Heart left ventricle (tissue), 16 donors: ENCODE results near the gene ZBTB47. TPM values are rescaled to one million over a fixed set of nuclear protein-coding genes. Genes with fewer than 3 reads are reported as not detected.

Experiments
- ATAC-seq, 4 donors: fragments of 200-7000 bp; cut with Tn5 transposase; one replicate each; pipeline ENCODE4 v1.9.1; 2020 to 2022; ENCODE audit warnings: moderate library complexity in 4 of 4, mild to moderate bottlenecking in 3 of 4, moderate number of reproducible peaks in 1 of 4
- DNase-seq, 5 donors: peaks; one replicate each; pipeline ENCODE4 v3.0.0-alpha.2; 2020
- H3K27ac ChIP-seq, 12 donors: fragments of 200-600 bp; sonication (generic) in 4 of 12; one replicate each; pipeline versions ENCODE4 v1.5.0 to v1.8.0; 2016 to 2022; ENCODE audit warnings: mild to moderate bottlenecking in 2 of 12
- H3K27me3 ChIP-seq, 9 donors: fragments of 200-600 bp; sonication (generic) in 2 of 9; one replicate each; pipeline versions ENCODE4 v1.5.1 to v1.8.0; 2016 to 2022; ENCODE audit warnings: mild to moderate bottlenecking in 3 of 9
- H3K36me3 ChIP-seq, 9 donors: fragments of 200-600 bp; sonication (generic) in 2 of 9; one replicate each; pipeline versions ENCODE4 v1.5.0 to v1.8.0; 2018 to 2022; ENCODE audit warnings: mild to moderate bottlenecking in 2 of 9
- H3K4me1 ChIP-seq, 12 donors: fragments of 200-600 bp; sonication (generic) in 4 of 12; one replicate each; pipeline versions ENCODE4 v1.5.0 to v1.8.0; 2016 to 2022; ENCODE audit warnings: mild to moderate bottlenecking in 3 of 12
- H3K4me3 ChIP-seq, 12 donors: fragments of 200-600 bp; sonication (generic) in 4 of 12; one replicate each; pipeline versions ENCODE4 v1.5.0 to v1.8.0; 2017 to 2022; ENCODE audit warnings: mild to moderate bottlenecking in 9 of 12, moderate library complexity in 4 of 12
- H3K9me3 ChIP-seq, 12 donors: fragments of 200-600 bp; sonication (generic) in 4 of 12; one replicate each; pipeline versions ENCODE4 v1.5.0 to v1.8.0; 2016 to 2022; ENCODE audit warnings: mild to moderate bottlenecking in 1 of 12
- CTCF ChIP-seq, 12 donors: fragments of 200-600 bp; sonication (generic) in 4 of 12; IDR thresholded peaks; one replicate each; pipeline versions ENCODE4 v1.5.0 to v1.8.0; 2018 to 2022; ENCODE audit warnings: antibody characterized with exemption in 12 of 12, mild to moderate bottlenecking in 5 of 12
- POLR2A ChIP-seq, 2 donors: fragments of 450-650 bp; IDR thresholded peaks; one replicate each; pipeline ENCODE4 v1.6.1; 2017; ENCODE audit warnings: antibody characterized with exemption in 2 of 2, mild to moderate bottlenecking in 2 of 2, moderate library complexity in 2 of 2
- WGBS, 4 donors: extraction: QIAGEN DNeasy Blood & Tissue Kit in 2 of 4; methylation state at CpG; one replicate each; pipeline versions ENCODE4 v1.1.5 to v1.1.7; 2013 to 2018; 5-methylcytosine and 5-hydroxymethylcytosine counted together
- intact Hi-C, 10 donors: fragments of 100-400 bp; cut with DNase I; formaldehyde crosslinking; loops; one replicate each; pipeline versions ENCODE4 v1.11.1 to v1.14.2; 2022
- polyA plus RNA-seq, 2 donors: library from polyadenylated mRNA; stranded (reverse); fragments of 200-250 nt; gene quantifications; one replicate each; pipeline ENCODE4 v1.2.3, GENCODE V29; 2013
- total RNA-seq, 9 donors: library from RNA; depleted of rRNA in 2 of 9; stranded (reverse); fragments of >200 nt in 2 of 9; fragmentation: NEBNext Ultra II Directional in 3 of 9; extraction: Animal tissue kit (Norgen Biotek cat#: 25700) in 3 of 9; gene quantifications; one replicate each; pipeline versions ENCODE4 v1.1.0 to v1.2.4, GENCODE V29; 2016 to 2023
- donor health status: ischemic (EF 13 %, LVEDD 7.1; RV severe dilation, severe dysfunction).
- donor health status: healthy with polysubstance abuse.
- donor health status: DM: no; HTN: yes; CAD: no.
- donor health status: DM: no; HTN: no; CAD: no.
- donor health status: ischemic (EF 25% LVEDD 6.9; RV normal size, moderate dysfunction).
- donor health status: ischemic (EF 25% LVEDD 5.7; RV mildly dilated, moderate dysfunction).
- donor health status: healthy.
- donor health status: DM: yes; HTN: yes; CAD: no.
- donor health status: ischemic (EF 35%, LVEDD 5.7; RV mildly dilated, moderate dysfunction).
- donor health status: nonischemic (EF 11% LVEDD 7.7; RV severe dilation, severe dysfunction).
- donor health status: DM: yes; HTN: yes; CAD: no.
- donor health status: PGD.
- donor health status: ischemic (EF 29% LVEDD 5.4; RV normal size, mild dysfunction).
- donor health status: nonischemic (EF 23%, LVEDD 6.1; RV moderate dilation, normal function).

The ZBTB47 gene
- total and polyA plus RNA-seq, 11 donors, result 76.6 to 184 (median 125) TPM

GRCh38 chr3:42670670-42671069 lies 17.2 kb downstream of the ZBTB47 start:
- ATAC-seq (no peak), DNase-seq (no peak)
- Histone ChIP-seq H3K36me3 (no peaks in the 10 kb centered on the region), H3K4me3 (no peak overlapping the region), H3K4me1 (peaks cover 0 to 31% (median 24%) of the 10 kb centered on the region in 12 donors), H3K9me3 (peaks cover 0 to 1% (median 0%) of the 10 kb centered on the region in 12 donors), H3K27me3 (no peaks in the 10 kb centered on the region), H3K27ac (no peak overlapping the region)
- 75 to 100% (median 93%) methylated on average over 1 of the region's 1 CpG for WGBS, 4 donors
- intact Hi-C loops, result no loop called here
- no peak for TF ChIP-seq POLR2A (IDR thresholded peaks at IDR 0.05)
- TF ChIP-seq CTCF (IDR thresholded peaks at IDR 0.05), result no peak

GRCh38 chr3:42672515-42672914 lies 19.0 kb downstream of the ZBTB47 start:
- intact Hi-C loops, result no loop called here
- WGBS, 4 donors, result 53 to 78% (median 63%) methylated on average over 1 of the region's 1 CpG
- no peak for DNase-seq
- TF ChIP-seq CTCF (IDR thresholded peaks at IDR 0.05) (no peak), POLR2A (IDR thresholded peaks at IDR 0.05) (no peak)
- ATAC-seq, result no peak
- H3K36me3 ChIP-seq, result no peaks in the 10 kb centered on the region
- no peak overlapping the region for H3K4me3 ChIP-seq
- H3K27ac ChIP-seq, result peak overlapping the region in 1 of 12 donors; percentile 4
- peaks cover 0 to 13% (median 7%) of the 10 kb centered on the region in 12 donors for H3K4me1 ChIP-seq
- H3K9me3 ChIP-seq, result peaks cover 0 to 16% (median 0%) of the 10 kb centered on the region in 12 donors
- no peaks in the 10 kb centered on the region for H3K27me3 ChIP-seq

GRCh38 chr3:42673082-42673481 lies 19.6 kb downstream of the ZBTB47 start:
- peaks cover 0 to 7% (median 2%) of the 10 kb centered on the region in 12 donors for H3K4me1 ChIP-seq
- peak in 1 of 5 donors; percentile 12 for DNase-seq
- no peak for TF ChIP-seq POLR2A (IDR thresholded peaks at IDR 0.05)
- no peak for TF ChIP-seq CTCF (IDR thresholded peaks at IDR 0.05)
- H3K36me3 ChIP-seq, result no peaks in the 10 kb centered on the region
- H3K9me3 ChIP-seq, result peaks cover 0 to 22% (median 0%) of the 10 kb centered on the region in 12 donors
- no peak overlapping the region for H3K27ac ChIP-seq
- H3K4me3 ChIP-seq, result no peak overlapping the region
- intact Hi-C loops, result no loop called here
- H3K27me3 ChIP-seq, result no peaks in the 10 kb centered on the region
- no peak for ATAC-seq

GRCh38 chr3:42674146-42674545 lies 20.6 kb downstream of the ZBTB47 start:
- no peak overlapping the region for H3K4me3 ChIP-seq
- no peaks in the 10 kb centered on the region for H3K36me3 ChIP-seq
- H3K4me1 ChIP-seq, result no peaks in the 10 kb centered on the region
- no peak for TF ChIP-seq POLR2A (IDR thresholded peaks at IDR 0.05)
- no peak for ATAC-seq
- 53 to 59% (median 56%) methylated on average over 3 of the region's 3 CpGs for WGBS, 4 donors
- no peak overlapping the region for H3K27ac ChIP-seq
- H3K9me3 ChIP-seq, result peaks cover 0 to 26% (median 0%) of the 10 kb centered on the region in 12 donors
- no peak for DNase-seq
- H3K27me3 ChIP-seq, result no peaks in the 10 kb centered on the region
- intact Hi-C loops, result no loop called here

- intact Hi-C loops, result no loop called here
- H3K36me3 ChIP-seq, result no peaks in the 10 kb centered on the region
Measured at GRCh38 chr3:42675909-42676308, 22.4 kb downstream of the ZBTB47 start.

More at GRCh38 chr3:42675909-42676308, 22.4 kb downstream of the ZBTB47 start:
- Histone ChIP-seq H3K9me3 (peaks cover 0 to 26% (median 0%) of the 10 kb centered on the region in 12 donors), H3K27ac (no peak overlapping the region), H3K4me3 (no peak overlapping the region), H3K27me3 (no peaks in the 10 kb centered on the region), H3K4me1 (no peaks in the 10 kb centered on the region)
- DNase-seq, result no peak
- TF ChIP-seq POLR2A (IDR thresholded peaks at IDR 0.05) (no peak), CTCF (IDR thresholded peaks at IDR 0.05) (no peak)
- no peak for ATAC-seq
- WGBS, 4 donors, result 79 to 84% (median 82%) methylated on average over 2 of the region's 2 CpGs
